ENCODE measurements around the gene RFESD.
A peak's percentile ranks its signal among the peaks of the same experiment; 100 is the strongest.
"Not testable (repeated sequence)": the region's sequence is repeated elsewhere in the genome, so short reads cannot be mapped to it uniquely, and the experiment has no call there.

The RFESD gene

GRCh38 chr5:95628933-95629332 is 17.6 kb upstream of the RFESD start:
- DNase-seq (ENCODE audit: low read depth), result no peak

- no peak for DNase-seq (ENCODE audit: low read depth)
Observed at GRCh38 chr5:95630394-95630917, 16.1 kb upstream of the RFESD start.

DNA sequence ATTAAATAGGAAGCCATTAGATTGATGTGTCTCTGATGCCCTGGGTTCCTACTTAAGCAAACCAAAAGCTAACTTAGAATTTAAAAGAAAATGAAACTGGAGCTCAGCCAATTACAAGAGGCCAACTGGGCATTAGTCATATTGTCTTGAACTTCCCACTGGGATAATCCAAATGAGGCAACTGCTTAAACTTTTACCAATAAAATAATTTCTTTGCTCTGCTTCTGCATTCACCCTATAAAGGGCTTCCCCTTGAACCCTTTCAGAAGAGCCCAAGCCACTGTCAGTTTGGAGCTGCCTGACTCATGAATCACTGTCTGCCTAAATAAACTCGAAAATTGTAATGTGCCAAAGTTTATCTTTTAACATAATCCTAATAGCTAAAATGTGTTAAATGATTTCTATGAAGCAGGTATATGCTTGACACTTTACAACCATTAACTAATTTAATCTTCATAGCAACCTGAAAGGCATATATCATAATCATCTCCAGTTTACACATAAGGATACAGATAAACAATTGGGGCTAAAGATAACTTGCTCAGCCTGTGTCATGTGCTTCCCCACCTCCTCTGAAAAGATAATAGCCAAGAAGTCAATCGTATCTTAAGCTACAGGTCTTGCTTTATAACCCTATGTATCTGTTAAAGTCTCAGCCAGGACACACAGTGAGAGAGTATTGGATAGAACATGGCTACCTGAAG is 15.2 kb upstream of the RFESD start:
- no peak for DNase-seq (ENCODE audit: low read depth)

- peak; percentile 48 for DNase-seq (ENCODE audit: low read depth)
Observed at GRCh38 chr5:95631991-95632675, 14.4 kb upstream of the RFESD start.

DNA sequence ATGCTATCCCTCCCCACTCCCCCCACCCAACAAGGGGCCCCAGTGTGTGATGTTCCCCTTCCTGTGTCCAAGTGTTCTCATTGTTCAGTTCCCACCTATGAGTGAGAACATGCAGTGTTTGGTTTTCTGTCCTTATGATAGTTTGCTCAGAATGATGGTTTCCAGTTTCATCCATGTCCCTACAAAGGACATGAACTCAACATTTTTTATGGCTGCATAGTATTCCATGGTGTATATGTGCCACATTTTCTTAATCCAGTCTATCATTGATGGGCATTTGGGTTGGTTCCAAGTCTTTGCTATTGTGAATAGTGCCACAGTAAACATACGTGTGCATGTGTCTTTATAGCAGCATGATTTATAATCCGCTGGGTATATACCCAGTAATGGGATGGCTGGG is 13.6 kb upstream of the RFESD start:
- DNase-seq (ENCODE audit: low read depth), result not testable (repeated sequence)

DNA sequence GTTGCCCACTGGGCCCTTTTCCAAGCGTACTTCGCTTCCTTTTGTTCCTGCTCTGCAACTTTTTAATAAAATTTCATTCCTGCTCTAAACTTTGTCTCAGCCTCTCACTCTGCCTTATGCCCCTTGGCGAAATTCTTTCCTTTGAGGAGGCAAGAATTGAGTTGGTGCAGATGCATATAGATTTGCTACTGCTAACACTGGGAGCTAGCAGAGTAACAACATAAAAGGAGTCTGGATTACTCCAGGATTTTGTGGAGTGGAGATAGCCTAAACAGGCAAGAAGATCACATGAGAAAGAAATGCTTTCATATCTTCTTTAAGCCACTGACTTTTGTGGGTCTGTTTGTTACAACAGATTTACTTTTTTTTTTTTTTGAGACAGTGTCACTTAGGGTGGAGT is 12.9 kb upstream of the RFESD start:
- DNase-seq (ENCODE audit: low read depth), result no peak

GRCh38 chr5:95634081-95634480 is 12.5 kb upstream of the RFESD start:
- no peak for DNase-seq (ENCODE audit: low read depth)

GRCh38 chr5:95638632-95639031 is 7.9 kb upstream of the RFESD start:
- DNase-seq (ENCODE audit: low read depth), result no peak

- DNase-seq (ENCODE audit: low read depth), result no peak
Observed at GRCh38 chr5:95641741-95642220, 4.8 kb upstream of the RFESD start.

DNA sequence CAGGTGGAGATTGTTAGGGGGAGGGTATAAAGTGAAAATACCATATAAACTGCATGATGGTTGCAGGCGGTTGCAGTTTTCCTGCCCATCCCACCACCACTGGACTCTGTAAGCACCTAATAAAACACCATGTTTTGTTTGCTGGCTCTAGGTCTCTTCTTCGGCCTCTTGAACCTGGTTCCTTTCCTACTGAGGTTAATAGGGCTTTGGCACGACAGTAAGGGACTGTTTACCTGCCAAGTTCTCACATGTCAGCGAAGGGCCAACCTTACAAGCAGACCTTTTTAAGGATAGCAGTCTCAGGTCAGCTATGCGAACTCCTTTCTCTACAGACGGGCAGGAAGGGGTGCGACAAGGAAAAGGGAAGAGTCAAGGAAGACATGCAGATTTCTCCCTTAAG is 3.4 kb upstream of the RFESD start:
- DNase-seq (ENCODE audit: low read depth), result no peak

DNA sequence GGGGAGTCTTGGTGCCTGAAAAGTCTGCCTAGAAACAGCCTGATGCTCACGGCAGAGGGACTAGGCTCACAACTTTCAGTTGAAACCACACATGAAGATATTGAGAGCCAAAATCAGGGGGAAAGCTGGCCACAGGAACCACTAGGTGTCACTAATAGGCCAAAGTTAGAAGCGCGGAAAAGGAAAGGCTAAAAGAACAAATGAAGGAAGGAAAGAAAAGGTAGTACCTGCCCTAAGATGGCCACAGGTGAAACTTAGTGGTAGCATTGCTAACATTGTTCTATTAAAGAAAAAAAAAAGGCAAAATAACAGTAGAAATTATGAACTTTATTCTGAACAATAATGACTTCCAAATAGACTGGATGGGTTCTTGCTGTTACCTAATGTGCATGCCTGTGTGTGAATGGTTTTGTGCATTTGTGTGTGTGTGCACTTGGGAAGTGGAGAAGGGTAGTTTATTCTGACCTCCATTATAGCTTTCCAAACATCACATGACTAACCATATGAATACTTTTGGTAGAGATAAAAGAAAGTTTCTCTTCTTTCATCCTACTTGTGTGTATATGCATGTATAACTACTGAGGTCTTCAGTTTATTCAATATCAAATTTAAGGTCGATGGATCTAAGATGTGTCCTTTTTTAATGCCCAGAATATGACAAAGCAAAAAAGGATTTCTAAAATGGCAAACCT is 2.1 kb upstream of the RFESD start:
- no peak for DNase-seq (ENCODE audit: low read depth)

GRCh38 chr5:95646226-95646568 is 380 bp upstream of the RFESD start:
- not testable (repeated sequence) for DNase-seq (ENCODE audit: low read depth)

DNA sequence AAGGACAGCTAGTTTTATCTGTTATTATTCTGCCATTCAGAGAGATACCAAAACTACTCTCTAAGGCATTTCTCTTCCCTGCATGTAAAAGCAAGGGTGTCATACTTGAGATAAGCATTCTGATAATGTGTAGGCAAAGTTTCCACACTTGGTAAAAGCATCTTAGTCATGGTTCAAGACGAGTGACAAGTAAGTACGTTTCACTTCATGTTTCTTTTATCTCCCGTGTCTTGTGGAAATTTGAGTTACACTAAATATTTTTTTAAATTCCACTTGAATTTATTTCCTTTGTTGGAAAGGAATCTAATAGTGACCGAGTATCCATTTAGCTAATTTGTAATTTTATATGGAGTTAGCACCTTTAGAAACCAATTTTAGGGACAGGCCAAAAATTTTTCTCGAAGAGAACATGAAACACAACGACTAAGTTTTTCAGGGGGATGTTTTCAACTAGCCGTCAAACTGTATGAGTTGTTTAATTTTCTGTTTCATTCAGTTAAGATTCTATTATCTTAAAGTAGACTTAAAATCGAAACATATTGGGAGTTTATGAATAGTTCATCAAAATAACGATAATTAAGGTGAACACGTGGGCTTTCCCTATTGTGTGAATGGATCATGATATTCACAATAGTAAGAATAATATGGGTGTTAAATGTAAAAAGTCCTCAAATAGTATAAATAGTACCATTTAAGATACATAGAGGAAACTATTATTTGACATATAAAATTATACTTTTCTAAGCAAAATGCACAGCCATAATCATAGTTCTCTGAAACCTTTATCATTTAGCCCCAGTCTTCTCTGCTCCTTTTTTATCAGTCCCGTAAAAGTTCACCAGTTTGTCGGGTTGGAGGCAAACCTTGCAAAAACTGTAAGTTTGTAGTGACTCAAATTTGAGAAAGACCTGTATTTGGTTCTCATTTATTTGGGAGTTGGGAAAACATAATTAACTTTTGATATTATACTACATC is 1.6 kb downstream of the RFESD start:
- DNase-seq (ENCODE audit: low read depth), result no peak

GRCh38 chr5:95649274-95649673 is 2.7 kb downstream of the RFESD start:
- no peak for DNase-seq (ENCODE audit: low read depth)

- no peak for DNase-seq (ENCODE audit: low read depth)
Observed at GRCh38 chr5:95649842-95650620, 3.5 kb downstream of the RFESD start.

- DNase-seq (ENCODE audit: low read depth), result no peak
Observed at GRCh38 chr5:95652849-95653248, 6.3 kb downstream of the RFESD start.

- no peak for DNase-seq (ENCODE audit: low read depth)
Observed at GRCh38 chr5:95654196-95654595, 7.6 kb downstream of the RFESD start.

DNA sequence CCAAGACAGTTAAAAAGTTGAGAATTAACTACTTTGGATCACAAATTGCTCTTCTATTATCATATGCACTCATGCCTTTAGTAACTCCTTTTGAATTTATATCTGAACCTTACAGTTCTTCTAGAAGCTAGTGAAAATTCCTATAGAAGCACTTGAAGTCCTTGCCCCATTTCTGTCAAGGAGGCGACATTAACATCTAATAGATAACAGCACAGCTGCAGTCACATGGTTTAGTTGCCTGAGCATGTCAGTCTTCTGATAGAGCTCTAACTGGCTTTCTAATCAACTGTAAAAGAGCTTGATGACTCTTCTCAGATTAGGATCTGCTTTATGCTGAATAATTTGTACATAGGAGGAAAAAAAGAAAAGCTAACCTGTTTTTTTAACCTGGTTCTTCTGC is 9.0 kb downstream of the RFESD start:
- DNase-seq (ENCODE audit: low read depth), result no peak

GRCh38 chr5:95660060-95660459 is 13.5 kb downstream of the RFESD start:
- DNase-seq (ENCODE audit: low read depth), result no peak

DNA sequence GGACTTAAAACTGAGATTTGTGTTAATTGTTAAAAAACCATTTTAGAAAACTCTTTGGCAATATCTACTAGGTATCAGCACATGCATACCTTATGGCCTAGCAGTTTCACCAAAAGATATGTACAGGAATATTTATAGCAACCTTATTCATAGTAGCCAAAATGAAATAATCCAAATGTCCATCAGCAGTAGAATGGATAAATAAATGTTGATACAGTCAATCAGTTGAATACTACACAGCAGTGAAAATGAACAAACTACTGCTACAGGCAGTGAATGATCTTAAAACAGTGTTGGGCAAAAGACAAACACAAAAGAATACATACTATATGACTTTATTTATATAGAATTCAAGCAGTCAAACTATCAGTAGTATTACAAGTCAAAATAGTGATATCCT is 16.4 kb downstream of the RFESD start:
- no peak for DNase-seq (ENCODE audit: low read depth)

- peak; percentile 19 for DNase-seq (ENCODE audit: low read depth)
Observed at GRCh38 chr5:95664204-95664786, 17.7 kb downstream of the RFESD start.

Measured in stimulated activated CD8-positive, alpha-beta memory T cell treated with anti-CD3 and anti-CD28 coated beads, Interleukin-12 subunit alpha, Interleukin-12 subunit beta, amount 100 ng/mL, for 1 hour (primary cell).